GM21737 (cell line): Measurements from ENCODE around the gene ADAMTSL1.
"Not testable (repeated sequence)": the region's sequence is repeated elsewhere in the genome, so short reads cannot be mapped to it uniquely, and the experiment has no call there.

Experiments used
- ATAC-seq: cut with Tn5 transposase; IDR thresholded peaks from one replicate; pipeline ENCODE4 v1.9.1; 2021; ENCODE audit warnings: mild to moderate bottlenecking, moderate library complexity; ENCODE audit not compliant: unreplicated experiment

Gene ADAMTSL1

DNA sequence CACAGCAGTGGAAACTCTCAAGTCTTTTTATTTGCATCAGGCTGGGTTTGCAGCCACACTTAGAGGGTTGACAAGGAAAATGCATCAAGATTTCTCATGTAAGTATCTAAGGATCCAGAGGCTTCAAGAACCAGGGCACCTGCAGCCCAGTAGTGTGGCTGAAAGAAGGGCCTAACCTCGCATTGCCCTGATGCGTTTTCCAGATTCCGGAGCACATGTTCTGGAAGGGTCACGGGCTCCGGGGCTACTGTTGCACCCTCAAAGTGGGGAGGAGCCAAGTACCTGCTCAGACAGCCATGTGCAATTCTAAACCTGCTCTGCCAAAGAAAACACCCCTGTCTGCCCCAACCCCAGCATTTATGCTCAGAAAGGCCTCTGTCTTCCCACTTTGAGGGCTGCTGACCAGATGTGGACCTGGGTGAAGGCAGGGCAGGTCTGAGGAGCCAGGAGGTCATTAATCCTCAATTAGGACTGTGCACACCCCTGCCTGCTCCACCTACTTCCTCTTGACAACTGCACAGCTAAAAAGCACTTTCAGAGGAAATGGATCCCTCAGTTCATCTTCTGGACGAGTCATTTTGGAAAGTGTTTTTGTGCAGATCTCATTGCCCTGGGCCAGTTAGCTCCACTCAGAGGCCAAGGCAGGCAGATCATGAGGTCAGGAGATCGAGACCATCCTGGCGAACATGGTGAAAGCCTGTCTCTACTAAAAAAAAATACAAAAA is 448.4 kb downstream of the ADAMTSL1 start:
- ATAC-seq = no peak

DNA sequence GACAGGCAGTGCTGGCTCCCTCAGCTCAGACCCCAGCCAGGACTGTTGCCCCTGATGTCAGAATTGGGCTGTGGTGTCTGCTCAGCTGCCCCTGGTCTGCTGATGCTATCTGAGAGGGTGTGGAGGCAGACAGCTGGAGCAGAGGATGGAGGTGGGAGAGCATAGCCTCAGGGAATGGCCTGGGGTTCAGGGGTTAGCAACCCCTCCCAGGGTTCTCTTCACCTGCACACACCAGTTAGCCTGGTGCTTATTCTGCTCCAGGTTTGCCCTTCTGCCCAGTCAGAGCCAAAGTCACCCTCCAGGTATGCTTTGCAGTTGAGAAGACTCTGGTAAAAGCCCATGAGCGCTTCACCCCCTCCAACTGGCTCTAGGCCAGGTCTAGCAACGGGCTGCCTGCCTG is 449.2 kb downstream of the ADAMTSL1 start:
- no peak for ATAC-seq

DNA sequence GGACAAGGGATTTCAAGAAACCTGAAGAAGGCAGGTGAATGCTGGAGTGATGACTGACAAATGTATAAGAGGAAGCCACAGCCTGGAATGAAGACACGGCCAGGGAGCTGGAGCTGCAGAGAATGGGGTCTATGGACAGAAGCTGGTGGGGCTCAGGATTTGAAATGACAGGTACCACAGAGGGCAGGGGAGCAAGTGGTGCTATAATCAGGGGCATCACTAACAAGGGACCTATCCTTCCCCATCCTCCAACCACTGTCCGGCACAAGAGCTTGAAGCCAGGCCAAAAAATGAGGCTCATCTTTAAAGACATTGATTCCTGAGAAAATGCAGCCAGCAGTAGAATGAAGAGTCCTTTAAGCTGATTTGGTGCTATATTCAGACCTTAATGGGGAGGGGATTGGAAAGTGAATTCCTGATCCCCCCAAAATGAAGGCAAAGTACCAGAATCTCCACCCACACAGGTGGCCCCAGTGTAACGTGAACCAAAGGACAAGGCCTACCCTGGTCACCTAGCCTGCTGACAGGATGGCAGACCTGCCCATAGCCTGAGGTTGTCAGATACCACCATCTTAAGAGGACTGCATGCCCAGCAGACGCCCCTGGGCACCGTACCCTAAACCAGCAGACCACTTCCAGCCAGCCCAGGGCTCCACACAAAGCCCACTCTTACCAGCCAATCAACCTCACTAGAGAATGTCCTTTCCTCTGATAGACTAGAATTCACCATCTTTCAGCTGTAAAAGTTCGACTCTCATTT is 449.9 kb downstream of the ADAMTSL1 start:
- ATAC-seq = no peak

DNA sequence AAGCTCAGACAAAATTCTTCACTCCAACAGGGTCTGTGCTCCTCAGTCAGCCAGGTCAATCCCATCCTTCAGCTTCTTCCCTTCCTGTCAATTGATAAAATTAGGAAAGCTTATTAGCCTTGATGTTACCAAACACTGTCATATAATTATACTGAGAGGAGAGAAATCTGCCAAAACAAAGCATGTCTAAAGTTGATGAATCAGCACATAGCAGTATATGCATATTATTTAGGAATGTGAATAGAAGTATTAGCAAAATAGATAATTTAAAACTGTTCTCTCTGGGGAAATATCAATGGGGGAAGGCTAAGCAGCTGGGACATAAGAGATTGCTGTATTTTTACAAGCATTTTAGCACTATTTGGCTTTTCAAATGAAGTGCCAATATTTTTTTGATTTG is 451.9 kb downstream of the ADAMTSL1 start:
- no peak for ATAC-seq

DNA sequence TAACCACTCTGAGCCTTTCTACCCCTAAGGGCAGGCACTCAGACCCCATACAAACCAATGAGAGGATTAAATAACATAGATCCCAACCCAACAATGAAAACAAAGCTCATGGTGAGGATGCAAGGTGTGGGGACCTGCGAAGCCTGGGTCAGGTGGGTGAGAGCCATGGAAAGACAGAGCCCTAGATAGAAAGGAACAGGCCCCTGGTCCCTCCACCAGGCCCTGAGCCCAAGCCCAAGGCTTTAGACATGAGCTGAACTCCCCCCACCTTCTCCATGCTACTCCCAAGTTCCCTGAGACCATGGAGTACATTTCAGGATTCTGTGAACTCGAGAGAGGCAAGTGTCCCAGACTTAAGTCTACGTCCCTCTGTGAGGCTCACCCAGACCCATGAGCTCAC is 452.6 kb downstream of the ADAMTSL1 start:
- no peak for ATAC-seq

DNA sequence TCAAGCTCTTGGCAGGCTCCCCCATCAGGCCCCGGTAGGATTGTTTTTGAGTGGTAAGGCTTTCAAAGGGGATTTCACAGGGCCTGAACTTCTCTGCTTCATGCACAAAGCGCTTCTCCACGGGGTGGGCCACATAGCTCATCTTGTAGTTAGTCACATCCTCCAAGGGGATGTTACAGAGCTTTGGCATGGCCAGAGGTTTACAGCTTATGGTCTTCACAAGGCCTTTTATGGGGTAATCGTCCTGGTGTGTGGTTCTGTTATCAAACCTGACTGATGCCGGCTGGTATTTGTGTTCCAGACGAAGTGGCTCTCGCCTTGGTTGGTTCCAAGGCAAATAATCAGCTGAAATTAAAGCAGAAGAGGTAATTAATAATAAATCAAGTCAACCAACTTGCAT is 454.8 kb downstream of the ADAMTSL1 start:
- ATAC-seq = no peak

DNA sequence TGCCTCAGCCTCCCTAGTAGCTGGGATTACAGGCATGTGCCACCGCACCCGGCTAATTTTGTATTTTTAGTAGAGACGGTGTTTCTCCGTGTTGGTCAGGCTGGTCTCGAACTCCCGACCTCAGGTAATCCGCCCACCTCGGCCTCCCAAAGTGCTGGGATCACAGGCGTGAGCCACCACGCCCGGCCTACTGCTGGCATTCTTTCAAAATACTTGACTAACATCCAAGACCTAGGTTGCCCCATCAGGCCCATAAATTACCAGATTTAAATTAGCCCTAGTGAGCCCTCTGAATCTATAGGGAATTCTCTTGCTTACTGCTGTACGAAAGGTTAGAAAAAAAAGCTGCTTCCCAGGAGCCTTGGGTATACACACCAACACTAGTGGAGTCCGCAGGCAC is 456.7 kb downstream of the ADAMTSL1 start:
- not testable (repeated sequence) for ATAC-seq

DNA sequence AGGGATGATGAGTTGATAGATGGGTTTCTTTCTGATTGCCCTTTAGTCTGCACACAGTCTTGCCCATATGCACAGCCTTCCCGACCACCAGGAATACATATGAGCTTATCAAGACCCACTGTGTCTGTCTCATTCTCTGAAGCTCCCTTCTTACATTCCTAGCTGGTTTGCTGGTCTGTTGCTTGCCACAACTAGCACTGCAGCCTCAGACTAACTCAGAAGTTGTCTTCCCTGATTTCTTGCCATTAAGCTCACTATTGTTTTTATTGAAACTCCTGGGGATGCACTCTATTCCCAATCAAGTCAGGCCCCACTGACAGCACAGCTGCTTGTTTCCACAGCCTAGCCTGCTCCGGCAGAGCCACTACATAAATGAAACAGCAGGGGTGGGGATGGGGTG is 461.6 kb downstream of the ADAMTSL1 start:
- no peak for ATAC-seq

DNA sequence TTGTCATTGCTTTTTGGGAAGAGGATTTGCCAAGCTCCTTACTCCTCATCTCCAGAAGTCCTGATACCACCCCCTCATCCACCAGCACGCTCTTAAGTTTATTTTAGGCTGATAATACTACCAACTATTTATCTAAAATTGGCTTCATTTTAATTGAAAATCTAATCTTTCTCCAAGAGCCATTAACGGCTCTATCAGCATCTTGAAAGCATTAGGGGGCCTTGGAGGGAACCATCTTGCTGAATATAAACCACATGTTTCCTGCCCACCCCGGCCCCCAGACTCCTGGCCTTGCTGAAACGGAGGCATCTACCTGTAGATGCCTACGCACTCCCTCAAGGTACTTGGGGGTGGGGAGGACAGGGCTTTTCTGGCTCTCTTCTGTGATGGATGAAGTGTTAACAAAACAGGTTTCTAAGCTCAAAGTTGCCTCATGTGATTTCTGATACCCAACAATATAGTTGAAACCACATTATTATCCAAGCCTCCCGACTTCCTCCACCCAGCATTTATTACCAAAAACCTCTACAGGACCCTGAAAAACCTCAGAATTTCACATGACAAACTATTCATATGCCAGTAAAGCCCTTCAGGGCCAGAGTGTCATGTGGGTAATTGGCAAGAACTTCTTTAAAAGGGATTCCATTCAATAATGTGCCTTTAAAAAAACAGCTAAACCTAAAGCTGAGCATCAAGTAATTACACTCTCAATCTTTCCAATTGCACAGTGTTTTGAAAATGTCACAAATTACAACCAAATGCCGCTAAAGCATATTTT is 462.3 kb downstream of the ADAMTSL1 start:
- ATAC-seq = no peak

DNA sequence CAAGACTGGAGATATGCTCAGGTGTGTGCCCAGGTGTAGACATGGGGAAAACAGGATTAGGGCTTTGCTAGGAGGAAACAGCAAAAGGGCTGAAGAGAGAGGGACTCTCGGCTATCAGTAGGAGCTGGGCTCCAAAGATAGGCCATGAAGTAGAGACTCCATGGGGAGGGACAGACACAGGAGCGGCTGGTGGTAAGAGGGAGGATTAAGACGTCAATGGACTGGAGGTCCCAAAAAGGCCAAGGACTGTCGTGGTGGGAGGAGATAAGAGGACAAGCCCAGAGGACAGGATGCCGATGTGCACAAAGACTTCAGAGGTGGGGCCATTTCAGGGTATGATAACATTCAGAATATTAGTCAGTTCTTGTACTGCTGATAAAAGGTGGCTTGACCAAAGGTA is 466.0 kb downstream of the ADAMTSL1 start:
- ATAC-seq = no peak

DNA sequence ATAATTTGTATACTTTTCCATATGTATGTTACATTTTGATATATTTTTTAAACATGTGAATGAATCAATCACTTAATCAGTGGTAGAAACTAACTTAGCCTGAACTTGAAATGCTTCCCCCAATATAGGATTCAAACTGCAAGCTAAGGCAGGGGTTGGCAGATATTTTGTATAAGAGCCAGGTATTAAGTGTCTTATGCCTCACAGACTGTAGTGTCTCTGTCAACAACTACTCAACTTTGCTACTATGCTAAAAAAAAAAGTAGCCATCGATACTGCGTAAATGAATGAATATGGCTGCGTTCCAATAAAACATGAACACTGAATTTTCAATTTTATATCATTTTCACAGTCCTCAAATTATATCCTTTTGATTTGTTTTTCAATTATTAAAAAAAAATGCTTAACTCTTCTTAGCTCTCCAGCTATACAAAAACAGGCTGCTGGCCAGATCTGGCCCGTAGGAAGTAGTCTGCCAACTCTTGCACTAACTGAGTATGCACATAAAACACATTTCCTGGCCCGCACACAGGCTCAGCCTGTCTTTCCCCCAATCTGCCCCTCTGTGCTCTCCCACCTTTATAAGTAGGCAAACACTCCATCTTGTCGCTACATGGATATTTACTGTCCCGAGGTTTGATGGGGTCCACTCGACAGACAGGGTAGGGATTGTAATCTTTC is 467.2 kb downstream of the ADAMTSL1 start:
- ATAC-seq = no peak

DNA sequence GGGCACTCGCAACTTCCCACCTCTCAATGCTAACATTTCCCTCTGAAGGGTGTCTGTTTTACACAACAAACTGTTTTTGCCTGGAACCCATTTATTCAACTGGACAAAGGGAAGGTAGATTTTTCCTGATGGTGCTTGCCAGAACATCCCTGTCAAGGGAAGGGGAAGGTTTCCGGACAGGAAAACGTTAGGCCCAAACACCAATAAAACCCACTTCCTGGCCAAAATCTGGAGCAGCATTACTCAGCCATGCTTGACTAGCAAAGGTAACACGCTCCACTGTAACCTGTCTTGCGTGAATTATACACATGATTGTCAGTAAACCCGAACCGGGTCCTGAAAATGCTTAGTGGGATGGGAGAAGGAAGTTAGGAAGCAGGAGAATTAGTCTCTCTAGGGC is 468.8 kb downstream of the ADAMTSL1 start:
- ATAC-seq = no peak

DNA sequence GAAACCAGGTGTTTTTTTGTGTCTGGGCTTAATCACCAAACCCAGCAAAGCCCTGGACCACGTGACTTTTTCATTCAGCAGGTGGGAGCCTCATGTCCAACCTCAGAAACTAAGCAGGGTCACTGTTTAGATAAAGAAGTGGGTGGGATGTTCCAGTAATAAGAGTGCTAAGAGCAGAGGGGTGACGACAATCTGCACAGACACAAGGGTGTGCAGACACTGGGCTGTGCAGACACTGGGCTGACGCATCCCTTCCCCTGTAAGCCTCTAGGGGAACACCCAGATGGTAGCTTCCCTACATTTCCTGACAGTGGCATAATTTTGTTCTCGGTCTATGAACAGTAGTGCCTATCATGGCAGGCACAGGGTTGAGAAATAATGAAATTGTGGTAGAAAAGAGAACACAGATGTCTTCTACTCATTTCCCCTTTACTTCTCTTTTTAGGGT is 474.0 kb downstream of the ADAMTSL1 start:
- no peak for ATAC-seq

DNA sequence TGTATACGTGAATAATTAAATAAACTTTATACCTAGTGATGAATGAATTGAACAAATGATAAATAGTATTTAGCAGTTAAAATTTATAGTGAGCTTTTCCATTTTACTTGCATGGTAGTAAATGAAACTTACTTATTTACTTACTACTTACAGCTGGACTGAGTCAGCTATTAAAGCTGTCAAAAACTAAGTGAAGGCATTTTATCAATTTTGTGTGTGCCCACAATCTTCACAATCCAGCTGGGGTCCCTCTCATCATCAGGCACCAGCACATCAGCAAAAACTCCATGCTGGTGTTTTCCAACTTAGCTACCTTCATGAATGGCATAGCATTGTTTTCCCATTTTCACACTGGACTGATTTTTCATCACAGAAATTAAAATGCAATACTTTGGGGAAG is 478.0 kb downstream of the ADAMTSL1 start:
- no peak for ATAC-seq

DNA sequence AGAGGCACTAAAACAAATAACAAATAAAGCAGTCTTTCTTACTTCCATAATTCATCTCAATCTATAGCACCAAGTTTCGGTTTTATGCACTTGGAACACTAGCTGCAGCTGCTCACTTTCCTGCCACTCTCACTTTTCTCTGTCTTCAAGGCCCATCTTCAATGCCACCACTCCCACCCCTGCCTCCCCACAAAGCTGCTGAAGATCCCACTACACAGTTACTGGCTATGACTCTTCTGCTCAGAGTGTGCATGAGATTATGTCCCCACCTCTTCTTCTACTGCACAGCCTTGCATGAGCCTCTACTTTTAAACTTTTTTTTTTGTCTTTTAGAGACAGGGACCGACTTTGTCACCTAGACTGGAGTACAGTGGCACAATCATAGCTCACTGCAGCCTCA is 481.7 kb downstream of the ADAMTSL1 start:
- no peak for ATAC-seq
